GM12878 (cell line): ENCODE data around the gene PLPP1. TPM values are rescaled to one million over a fixed set of nuclear protein-coding genes. Genes with fewer than 3 reads are reported as not detected.

Source experiments
- BHLHE40 ChIP-seq, 2 experiments: fragments of 450-650 bp in 1 of 2; IDR thresholded peaks; 2 replicates each; pipeline ENCODE4 v1.6.1; 2011 to 2017; ENCODE audit warnings: low read depth in 2 of 2, borderline replicate concordance in 1 of 2, improper control_type of control experiment in 1 of 2, low read length in 1 of 2, mild to moderate bottlenecking in 1 of 2
- CBX5 ChIP-seq: sonication (generic); IDR thresholded peaks from 2 replicates; pipeline ENCODE4 v1.6.1; 2016; ENCODE audit warnings: low read depth, moderate library complexity, mild to moderate bottlenecking, inconsistent platforms
- EP300 ChIP-seq, 2 experiments: fragments of 150-350 bp in 1 of 2; IDR thresholded peaks; 2 replicates each; pipeline ENCODE4 v1.6.1; 2011 to 2012; ENCODE audit warnings: low read depth in 2 of 2, low read length in 2 of 2, borderline replicate concordance in 1 of 2, improper control_type of control experiment in 1 of 2, inconsistent platforms in 1 of 2; ENCODE audit not compliant: control insufficient read depth in 1 of 2
- FOS ChIP-seq: IDR thresholded peaks from 3 replicates; pipeline ENCODE4 v1.6.1; 2011; ENCODE audit warnings: borderline replicate concordance; ENCODE audit not compliant: insufficient read length; ENCODE audit errors: extremely low read depth
- FOXK2 ChIP-seq: fragments of 450-650 bp; IDR thresholded peaks from 2 replicates; pipeline ENCODE4 v1.6.1; 2017; ENCODE audit warnings: mild to moderate bottlenecking, moderate library complexity
- HDGF ChIP-seq: fragments of 450-650 bp; IDR thresholded peaks from 2 replicates; pipeline ENCODE4 v1.6.1; 2016; ENCODE audit warnings: antibody characterized with exemption
- IKZF2 ChIP-seq, 2 experiments: fragments of 450-650 bp; IDR thresholded peaks; 2 replicates each; pipeline ENCODE4 v1.6.1; 2017; ENCODE audit warnings: mild to moderate bottlenecking in 2 of 2, moderate library complexity in 2 of 2
- JUNB ChIP-seq: IDR thresholded peaks from 2 replicates; pipeline ENCODE4 v1.6.1; 2016; ENCODE audit warnings: antibody characterized with exemption, mild to moderate bottlenecking
- NFIC ChIP-seq: IDR thresholded peaks from 2 replicates; pipeline ENCODE4 v1.6.1; 2012; ENCODE audit warnings: low read depth, mild to moderate bottlenecking, inconsistent platforms, low read length, moderate library complexity
- RUNX3 ChIP-seq: IDR thresholded peaks from 2 replicates; pipeline ENCODE4 v1.6.1; 2012; ENCODE audit warnings: low read length, inconsistent platforms
- SPI1 ChIP-seq: IDR thresholded peaks from 2 replicates; pipeline ENCODE4 v1.6.1; 2011; ENCODE audit warnings: low read depth, mild to moderate bottlenecking, low read length, moderate library complexity, borderline replicate concordance; ENCODE audit not compliant: insufficient read depth
- TCF7 ChIP-seq: IDR thresholded peaks from 2 replicates; pipeline ENCODE4 v1.6.1; 2014; ENCODE audit warnings: antibody characterized with exemption, borderline replicate concordance
- polyA plus RNA-seq, 11 experiments: library from polyadenylated mRNA; depleted of rRNA in 4 of 11; unstranded in 6 of 11; stranded (reverse) in 5 of 11; fragments of >200 nt; fragmentation: Nextera tagmentation in 4 of 11; fragmentation: Illumina TruSeq in 1 of 11; extraction: Ambion mirVana in 4 of 11; extraction: Trizol in 1 of 11; gene quantifications; 1 replicate in 1 of 11; 2 replicates in 10 of 11; pipeline versions ENCODE4 v1.2.1 to v1.2.3, GENCODE V29; 2011 to 2016; ENCODE audit warnings: inconsistent platforms in 2 of 11, missing spikeins in 2 of 11, low read depth in 1 of 11
- total RNA-seq, 4 experiments: library from RNA; depleted of rRNA in 3 of 4; stranded (reverse); fragments of >200 nt in 3 of 4; fragmentation: Illumina TruSeq in 1 of 4; extraction: Trizol in 1 of 4; gene quantifications; 2 replicates each; pipeline versions ENCODE4 v1.2.1 to v1.2.3, GENCODE V29; 2013 to 2021
- TF ChIP-seq, protein P1 (sequence below): IDR thresholded peaks from 2 replicates; pipeline ENCODE4 v1.6.1; 2012; ENCODE audit warnings: improper control_type of control experiment, low read depth, low read length; ENCODE audit not compliant: insufficient replicate concordance
- TF ChIP-seq, protein P2 (sequence below): IDR thresholded peaks from 2 replicates; pipeline ENCODE4 v1.6.1; 2012; ENCODE audit warnings: low read length, inconsistent platforms

The PLPP1 gene
- total and polyA plus RNA-seq, 10 of the 15 experiments (the other 5 are each of a cell fraction or from before 2014, with no cell fraction given) = 3.0 to 11.3 (median 8.1) TPM

DNA sequence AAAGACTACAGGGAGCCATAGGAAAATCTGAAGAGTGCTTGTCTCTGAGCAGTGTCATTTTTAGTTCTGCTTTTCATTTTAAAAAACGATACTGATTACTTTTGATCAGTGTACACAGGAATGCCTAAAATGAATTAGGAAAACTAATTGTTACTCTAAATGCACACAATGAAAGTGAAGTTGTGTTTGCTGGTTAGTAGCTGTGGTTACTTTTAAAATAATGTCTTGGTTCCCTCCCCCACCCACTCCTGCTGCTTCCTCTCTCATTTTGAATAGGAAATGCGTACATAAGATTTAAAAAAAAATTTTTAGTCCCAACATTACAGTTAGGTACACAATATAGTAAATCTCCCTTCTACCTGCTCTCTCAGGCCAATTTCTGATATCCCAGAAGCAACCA lies 47.5 kb upstream of the PLPP1 start (continued):
- TF ChIP-seq, protein P1, sequence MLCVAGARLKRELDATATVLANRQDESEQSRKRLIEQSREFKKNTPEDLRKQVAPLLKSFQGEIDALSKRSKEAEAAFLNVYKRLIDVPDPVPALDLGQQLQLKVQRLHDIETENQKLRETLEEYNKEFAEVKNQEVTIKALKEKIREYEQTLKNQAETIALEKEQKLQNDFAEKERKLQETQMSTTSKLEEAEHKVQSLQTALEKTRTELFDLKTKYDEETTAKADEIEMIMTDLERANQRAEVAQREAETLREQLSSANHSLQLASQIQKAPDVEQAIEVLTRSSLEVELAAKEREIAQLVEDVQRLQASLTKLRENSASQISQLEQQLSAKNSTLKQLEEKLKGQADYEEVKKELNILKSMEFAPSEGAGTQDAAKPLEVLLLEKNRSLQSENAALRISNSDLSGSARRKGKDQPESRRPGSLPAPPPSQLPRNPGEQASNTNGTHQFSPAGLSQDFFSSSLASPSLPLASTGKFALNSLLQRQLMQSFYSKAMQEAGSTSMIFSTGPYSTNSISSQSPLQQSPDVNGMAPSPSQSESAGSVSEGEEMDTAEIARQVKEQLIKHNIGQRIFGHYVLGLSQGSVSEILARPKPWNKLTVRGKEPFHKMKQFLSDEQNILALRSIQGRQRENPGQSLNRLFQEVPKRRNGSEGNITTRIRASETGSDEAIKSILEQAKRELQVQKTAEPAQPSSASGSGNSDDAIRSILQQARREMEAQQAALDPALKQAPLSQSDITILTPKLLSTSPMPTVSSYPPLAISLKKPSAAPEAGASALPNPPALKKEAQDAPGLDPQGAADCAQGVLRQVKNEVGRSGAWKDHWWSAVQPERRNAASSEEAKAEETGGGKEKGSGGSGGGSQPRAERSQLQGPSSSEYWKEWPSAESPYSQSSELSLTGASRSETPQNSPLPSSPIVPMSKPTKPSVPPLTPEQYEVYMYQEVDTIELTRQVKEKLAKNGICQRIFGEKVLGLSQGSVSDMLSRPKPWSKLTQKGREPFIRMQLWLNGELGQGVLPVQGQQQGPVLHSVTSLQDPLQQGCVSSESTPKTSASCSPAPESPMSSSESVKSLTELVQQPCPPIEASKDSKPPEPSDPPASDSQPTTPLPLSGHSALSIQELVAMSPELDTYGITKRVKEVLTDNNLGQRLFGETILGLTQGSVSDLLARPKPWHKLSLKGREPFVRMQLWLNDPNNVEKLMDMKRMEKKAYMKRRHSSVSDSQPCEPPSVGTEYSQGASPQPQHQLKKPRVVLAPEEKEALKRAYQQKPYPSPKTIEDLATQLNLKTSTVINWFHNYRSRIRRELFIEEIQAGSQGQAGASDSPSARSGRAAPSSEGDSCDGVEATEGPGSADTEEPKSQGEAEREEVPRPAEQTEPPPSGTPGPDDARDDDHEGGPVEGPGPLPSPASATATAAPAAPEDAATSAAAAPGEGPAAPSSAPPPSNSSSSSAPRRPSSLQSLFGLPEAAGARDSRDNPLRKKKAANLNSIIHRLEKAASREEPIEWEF = no peak
- TF ChIP-seq RUNX3 = peak; percentile 78
- TF ChIP-seq FOS = no peak
- TF ChIP-seq BHLHE40 (IDR thresholded peaks at IDR 0.05; ENCODE audit: borderline replicate concordance in 1 of 2, low read depth in 2 of 2, low read length in 1 of 2) = no peak
- TF ChIP-seq JUNB = peak; percentile 73
- peak; percentile 51; the same call in 1 of the 2 replicates for TF ChIP-seq SPI1
- no peak for TF ChIP-seq FOXK2
- TF ChIP-seq TCF7 = no peak
- TF ChIP-seq EP300 (IDR thresholded peaks at IDR 0.05; ENCODE audit: borderline replicate concordance in 1 of 2, control insufficient read depth in 1 of 2, low read depth in 2 of 2, low read length in 2 of 2) = peak; percentile 14 to 56; a peak in 2 of 4 replicates
- TF ChIP-seq NFIC = 0 out of 2 replicates have a peak, but pooled peaks have one; percentile 42
- TF ChIP-seq, protein P2, sequence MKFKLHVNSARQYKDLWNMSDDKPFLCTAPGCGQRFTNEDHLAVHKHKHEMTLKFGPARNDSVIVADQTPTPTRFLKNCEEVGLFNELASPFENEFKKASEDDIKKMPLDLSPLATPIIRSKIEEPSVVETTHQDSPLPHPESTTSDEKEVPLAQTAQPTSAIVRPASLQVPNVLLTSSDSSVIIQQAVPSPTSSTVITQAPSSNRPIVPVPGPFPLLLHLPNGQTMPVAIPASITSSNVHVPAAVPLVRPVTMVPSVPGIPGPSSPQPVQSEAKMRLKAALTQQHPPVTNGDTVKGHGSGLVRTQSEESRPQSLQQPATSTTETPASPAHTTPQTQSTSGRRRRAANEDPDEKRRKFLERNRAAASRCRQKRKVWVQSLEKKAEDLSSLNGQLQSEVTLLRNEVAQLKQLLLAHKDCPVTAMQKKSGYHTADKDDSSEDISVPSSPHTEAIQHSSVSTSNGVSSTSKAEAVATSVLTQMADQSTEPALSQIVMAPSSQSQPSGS = 0 out of 2 replicates have a peak, but pooled peaks have one; percentile 16
- TF ChIP-seq IKZF2 (IDR thresholded peaks at IDR 0.05) = peak in 1 of 2 experiments; percentile 29; a peak in 2 of 4 replicates
- TF ChIP-seq HDGF = no peak
- TF ChIP-seq CBX5 = no peak
